Sigmoid colon (tissue), 7 donors: ENCODE results near the gene CIDEB. TPM values are rescaled to one million over a fixed set of nuclear protein-coding genes. Genes with fewer than 3 reads are reported as not detected.

ENCODE experiments used
- DNase-seq: peaks from one replicate; pipeline ENCODE4 v3.0.0-alpha.2; 2019
- H3K27ac ChIP-seq, 4 donors: fragments of 200-600 bp; sonication (generic); one replicate each; pipeline ENCODE4 v1.5.1; 2016 to 2019; ENCODE audit warnings: mild to moderate bottlenecking in 1 of 4
- H3K27me3 ChIP-seq, 3 donors: fragments of 200-600 bp; sonication (generic); one replicate each; pipeline ENCODE4 v1.5.1; 2019; ENCODE audit warnings: mild to moderate bottlenecking in 1 of 3
- H3K36me3 ChIP-seq, 4 donors: fragments of 200-600 bp; sonication (generic); one replicate each; pipeline ENCODE4 v1.5.1; 2016 to 2019
- H3K4me1 ChIP-seq, 4 donors: fragments of 200-600 bp; sonication (generic); one replicate each; pipeline ENCODE4 v1.5.1; 2017 to 2019
- H3K4me3 ChIP-seq, 4 donors: fragments of 200-600 bp; sonication (generic); one replicate each; pipeline ENCODE4 v1.5.1; 2017 to 2019; ENCODE audit warnings: mild to moderate bottlenecking in 2 of 4, moderate library complexity in 1 of 4
- H3K9me3 ChIP-seq, 4 donors: fragments of 200-600 bp in 3 of 4; sonication (generic) in 3 of 4; one replicate each; pipeline versions ENCODE4 v1.5.1 to v1.6.1; 2013 to 2019
- EP300 ChIP-seq, 4 donors: sonication (generic); formaldehyde crosslinking; IDR thresholded peaks; one replicate each; pipeline ENCODE4 v1.6.1; 2017; ENCODE audit warnings: antibody characterized with exemption in 4 of 4
- POLR2A ChIP-seq, 2 donors: fragments of 450-650 bp; IDR thresholded peaks; one replicate each; pipeline ENCODE4 v1.6.1; 2016; ENCODE audit warnings: antibody characterized with exemption in 2 of 2, mild to moderate bottlenecking in 2 of 2, moderate library complexity in 2 of 2
- POLR2AphosphoS5 ChIP-seq, 4 donors: sonication (generic); formaldehyde crosslinking; IDR thresholded peaks; one replicate each; pipeline ENCODE4 v1.6.1; 2017; ENCODE audit warnings: antibody characterized with exemption in 4 of 4
- WGBS, 2 donors: extraction: QIAGEN DNeasy Blood & Tissue Kit; methylation state at CpG; one replicate each; pipeline ENCODE4 v1.1.7; 2013; 5-methylcytosine and 5-hydroxymethylcytosine counted together
- intact Hi-C: fragments of 100-400 bp; cut with DNase I; formaldehyde crosslinking; loops from one replicate; pipeline ENCODE4 v1.15.1; 2023
- polyA plus RNA-seq, 3 donors: library from polyadenylated mRNA; stranded (reverse); fragments of 200-250 nt; gene quantifications; one replicate each; pipeline ENCODE4 v1.2.3, GENCODE V29; 2013
- total RNA-seq, 4 donors: library from RNA; depleted of rRNA; stranded (reverse); fragments of >200 nt; gene quantifications; one replicate each; pipeline ENCODE4 v1.1.0, GENCODE V29; 2016
- TF ChIP-seq, protein P1 (sequence below), 4 experiments: fragments of 450-650 bp in 3 of 4; fragments of 200-600 bp in 1 of 4; IDR thresholded peaks; one replicate each; pipeline ENCODE4 v1.5.1; 2016 to 2019; ENCODE audit warnings: antibody characterized with exemption in 4 of 4, mild to moderate bottlenecking in 3 of 4, moderate library complexity in 2 of 4
- donor health status: healthy with polysubstance abuse.
- donor health status: Bipolar disorder and iron deficiency.
- donor health status: healthy.

Gene CIDEB
- total and polyA plus RNA-seq, 7 donors = 4.7 to 9.5 (median 7.8) TPM

GRCh38 chr14:24259282-24260025, 48.3 kb downstream of the CIDEB start:
- TF ChIP-seq POLR2AphosphoS5 (IDR thresholded peaks at IDR 0.05) (no peak), POLR2A (IDR thresholded peaks at IDR 0.05) (no peak)
- Histone ChIP-seq H3K4me1 (no peaks in the 10 kb centered on the region), H3K9me3 (no peaks in the 10 kb centered on the region), H3K27me3 (no peaks in the 10 kb centered on the region), H3K27ac (no peak overlapping the region), H3K4me3 (no peak overlapping the region), H3K36me3 (no peaks in the 10 kb centered on the region)
- 82 to 87% methylated on average over 16 of the region's 16 CpGs for WGBS, 2 donors
- intact Hi-C loops = no loop called here
- no peak for DNase-seq

GRCh38 chr14:24258548-24259265, 49.1 kb downstream of the CIDEB start:
- Histone ChIP-seq H3K36me3 (no peaks in the 10 kb centered on the region), H3K9me3 (no peaks in the 10 kb centered on the region), H3K4me3 (no peak overlapping the region), H3K27ac (no peak overlapping the region), H3K4me1 (no peaks in the 10 kb centered on the region), H3K27me3 (no peaks in the 10 kb centered on the region)
- intact Hi-C loops = no loop called here
- no peak for TF ChIP-seq POLR2A (IDR thresholded peaks at IDR 0.05)
- no peak for TF ChIP-seq POLR2AphosphoS5 (IDR thresholded peaks at IDR 0.05)
- TF ChIP-seq, protein P1, sequence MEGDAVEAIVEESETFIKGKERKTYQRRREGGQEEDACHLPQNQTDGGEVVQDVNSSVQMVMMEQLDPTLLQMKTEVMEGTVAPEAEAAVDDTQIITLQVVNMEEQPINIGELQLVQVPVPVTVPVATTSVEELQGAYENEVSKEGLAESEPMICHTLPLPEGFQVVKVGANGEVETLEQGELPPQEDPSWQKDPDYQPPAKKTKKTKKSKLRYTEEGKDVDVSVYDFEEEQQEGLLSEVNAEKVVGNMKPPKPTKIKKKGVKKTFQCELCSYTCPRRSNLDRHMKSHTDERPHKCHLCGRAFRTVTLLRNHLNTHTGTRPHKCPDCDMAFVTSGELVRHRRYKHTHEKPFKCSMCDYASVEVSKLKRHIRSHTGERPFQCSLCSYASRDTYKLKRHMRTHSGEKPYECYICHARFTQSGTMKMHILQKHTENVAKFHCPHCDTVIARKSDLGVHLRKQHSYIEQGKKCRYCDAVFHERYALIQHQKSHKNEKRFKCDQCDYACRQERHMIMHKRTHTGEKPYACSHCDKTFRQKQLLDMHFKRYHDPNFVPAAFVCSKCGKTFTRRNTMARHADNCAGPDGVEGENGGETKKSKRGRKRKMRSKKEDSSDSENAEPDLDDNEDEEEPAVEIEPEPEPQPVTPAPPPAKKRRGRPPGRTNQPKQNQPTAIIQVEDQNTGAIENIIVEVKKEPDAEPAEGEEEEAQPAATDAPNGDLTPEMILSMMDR (IDR thresholded peaks at IDR 0.05) = no peak
- TF ChIP-seq EP300 (IDR thresholded peaks at IDR 0.05) = no peak
- DNase-seq = no peak
- 96% methylated on average over 18 of the region's 18 CpGs for WGBS, 2 donors

DNA sequence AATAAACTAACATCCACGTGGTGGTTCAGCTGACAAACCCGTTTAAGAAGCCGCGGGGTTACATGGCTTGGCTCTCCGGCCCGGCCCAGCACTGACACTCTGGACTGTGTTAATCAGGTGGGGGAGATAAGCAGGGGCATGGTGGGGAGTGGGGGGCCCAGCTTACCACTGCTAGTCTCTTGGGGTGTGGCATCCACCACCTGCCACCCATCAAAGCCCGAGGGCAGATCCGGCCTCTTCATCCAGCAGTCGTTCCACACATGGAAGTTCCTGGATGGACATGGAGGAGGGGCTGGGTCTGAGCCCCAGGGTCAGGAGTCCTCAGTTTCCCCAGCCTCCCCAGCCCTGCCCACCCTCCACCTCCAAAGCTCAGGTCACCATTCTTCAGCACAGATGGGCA, 49.7 kb downstream of the CIDEB start:
- 89 to 92% methylated on average over 9 of the region's 9 CpGs for WGBS, 2 donors
- Histone ChIP-seq H3K4me1 (no peaks in the 10 kb centered on the region), H3K9me3 (no peaks in the 10 kb centered on the region), H3K4me3 (no peak overlapping the region), H3K27me3 (no peaks in the 10 kb centered on the region), H3K27ac (no peak overlapping the region), H3K36me3 (no peaks in the 10 kb centered on the region)
- intact Hi-C loops = no loop called here
- no peak for TF ChIP-seq POLR2AphosphoS5 (IDR thresholded peaks at IDR 0.05)
- TF ChIP-seq, protein P1 (IDR thresholded peaks at IDR 0.05) = no peak
- TF ChIP-seq POLR2A (IDR thresholded peaks at IDR 0.05) = no peak
- no peak for TF ChIP-seq EP300 (IDR thresholded peaks at IDR 0.05)
- DNase-seq = no peak

DNA sequence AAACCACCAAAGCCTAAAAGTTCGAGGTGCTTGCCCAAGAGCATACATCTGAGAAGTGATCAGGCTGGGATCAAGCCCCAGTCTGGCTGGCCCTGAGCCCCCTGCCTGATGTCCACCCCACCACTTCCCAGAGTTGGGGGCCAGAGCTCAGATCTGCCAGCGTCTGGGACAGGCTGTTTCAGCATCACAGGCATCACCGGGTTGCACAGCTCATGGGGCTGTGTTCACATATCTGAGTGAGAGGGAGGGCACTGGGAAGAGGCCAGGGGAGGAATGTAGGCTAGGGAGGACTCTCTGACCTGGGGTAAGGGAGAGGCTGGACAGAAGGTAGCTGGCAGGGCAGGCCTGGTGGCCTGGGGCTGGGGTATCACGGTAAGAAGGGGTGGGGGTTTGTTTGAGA, 50.8 kb downstream of the CIDEB start:
- TF ChIP-seq, protein P1 (IDR thresholded peaks at IDR 0.05) = no peak
- TF ChIP-seq EP300 (IDR thresholded peaks at IDR 0.05) = no peak
- no peaks in the 10 kb centered on the region for H3K4me1 ChIP-seq
- H3K36me3 ChIP-seq = no peaks in the 10 kb centered on the region
- intact Hi-C loops = no loop called here
- no peaks in the 10 kb centered on the region for H3K9me3 ChIP-seq
- 86 to 87% methylated on average over 4 of the region's 4 CpGs for WGBS, 2 donors
- no peak overlapping the region for H3K4me3 ChIP-seq
- no peak for DNase-seq
- H3K27ac ChIP-seq = no peak overlapping the region
- H3K27me3 ChIP-seq = no peaks in the 10 kb centered on the region

DNA sequence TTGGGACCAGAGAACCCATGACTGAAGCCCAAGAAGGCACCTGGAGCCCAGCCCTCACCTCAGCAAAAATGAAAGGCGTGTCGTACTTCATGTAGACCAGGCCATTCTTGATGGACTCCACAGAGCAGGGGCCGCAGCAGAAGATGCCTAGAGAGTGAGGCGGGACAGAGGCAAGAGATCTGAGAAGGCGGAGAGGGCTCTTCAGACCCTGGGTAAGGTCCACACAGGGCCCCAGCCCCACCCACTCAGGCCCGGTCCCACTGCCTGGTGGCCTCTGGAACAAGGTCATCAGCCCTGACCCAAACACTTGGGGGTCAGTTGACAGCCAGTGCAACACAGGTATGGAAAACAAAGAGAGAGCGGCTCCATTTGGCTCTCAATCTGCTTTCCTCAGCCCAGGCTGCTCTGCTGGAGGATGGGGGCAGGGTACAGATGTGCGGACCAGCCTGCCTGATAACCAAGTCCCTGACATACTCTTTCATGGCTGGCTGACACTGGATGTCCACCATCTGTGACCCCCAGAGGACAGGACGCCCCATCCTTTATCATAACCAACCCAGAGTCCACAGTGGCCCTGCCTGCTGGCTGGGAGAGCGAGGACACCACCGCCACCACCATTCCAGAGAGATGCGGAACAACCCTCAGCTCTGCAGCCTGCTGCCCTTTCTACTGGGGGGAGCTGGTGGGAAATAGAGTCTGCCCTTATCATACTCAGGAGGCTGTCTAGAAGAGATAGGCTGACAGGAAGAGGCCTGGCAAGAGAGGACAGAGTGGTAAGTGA, 51.7 kb downstream of the CIDEB start:
- no peaks in the 10 kb centered on the region for H3K36me3 ChIP-seq

More for the DNA sequence above, 51.7 kb downstream of the CIDEB start:
- TF ChIP-seq POLR2AphosphoS5 (IDR thresholded peaks at IDR 0.05) (no peak), EP300 (IDR thresholded peaks at IDR 0.05) (no peak), POLR2A (IDR thresholded peaks at IDR 0.05) (no peak)
- WGBS, 2 donors = 95 to 96% methylated on average over 12 of the region's 12 CpGs
- Histone ChIP-seq H3K9me3 (no peaks in the 10 kb centered on the region), H3K4me3 (no peak overlapping the region), H3K27ac (no peak overlapping the region), H3K27me3 (no peaks in the 10 kb centered on the region), H3K4me1 (no peaks in the 10 kb centered on the region)
- intact Hi-C loops = no loop called here
- DNase-seq = no peak
